ENCODE results near the gene ANKS1A.

The ANKS1A gene

DNA sequence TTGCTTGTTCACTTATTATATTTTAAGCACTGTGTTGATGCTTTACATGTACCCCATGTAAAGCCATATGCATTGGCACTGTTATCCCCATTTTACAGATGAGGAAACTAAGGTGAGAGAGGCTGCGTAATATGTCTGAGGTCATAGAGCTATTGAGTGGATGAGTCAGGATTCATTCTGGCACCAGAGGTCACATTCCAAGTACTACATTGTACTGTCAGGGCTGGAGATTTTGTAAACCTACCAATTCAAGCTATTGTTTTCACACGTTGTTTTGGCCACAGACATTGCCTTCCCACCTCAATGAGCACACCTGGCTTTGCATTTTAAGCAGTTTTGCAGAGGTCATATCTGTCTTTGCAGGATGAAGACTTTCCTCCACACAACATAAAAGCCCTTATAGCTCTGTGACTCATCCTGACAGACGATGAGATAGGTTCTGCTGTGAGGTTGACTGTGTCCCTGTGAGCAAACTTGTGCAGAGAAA is 33.2 kb downstream of the ANKS1A start:
- H3K4me3 ChIP-seq (ENCODE audit: low read length) = no peak overlapping the region
- TF ChIP-seq EZH2phosphoT487 (IDR thresholded peaks at IDR 0.05; ENCODE audit: borderline replicate concordance, low read length) = no peak
- no peak for TF ChIP-seq CTCF (IDR thresholded peaks at IDR 0.05; ENCODE audit: low read depth, low read length, poor library complexity, severe bottlenecking)
- H3K27me3 ChIP-seq (ENCODE audit: control insufficient read depth, low read length) = no peaks in the 10 kb centered on the region
- no peaks in the 10 kb centered on the region for H3K9me2 ChIP-seq (replicated peaks; ENCODE audit: control insufficient read depth, low read length)
- H3K27ac ChIP-seq (ENCODE audit: low read depth, low read length) = no peak overlapping the region
- no peaks in the 10 kb centered on the region for H3K79me2 ChIP-seq (ENCODE audit: control insufficient read depth, low read length)
- peaks cover 4% of the 10 kb centered on the region; the same call in 1 of the 2 replicates for H4K20me1 ChIP-seq (ENCODE audit: control insufficient read depth, insufficient read depth, low read depth, low read length)
- H3K4me1 ChIP-seq (ENCODE audit: control insufficient read depth, low read length) = peaks cover 11% of the 10 kb centered on the region
- no peaks in the 10 kb centered on the region for H3K36me3 ChIP-seq (ENCODE audit: control insufficient read depth, low read length)
- no peak overlapping the region for H3K4me2 ChIP-seq (ENCODE audit: low read length)
- no peaks in the 10 kb centered on the region for H3F3A ChIP-seq (ENCODE audit: control insufficient read depth, insufficient read depth)
- no peaks in the 10 kb centered on the region for H3K9me3 ChIP-seq (ENCODE audit: control insufficient read depth, insufficient read depth, low read length)

GRCh38 chr6:34924831-34925625 is 36.0 kb downstream of the ANKS1A start:
- Histone ChIP-seq H3K9me2 (replicated peaks; ENCODE audit: control insufficient read depth, low read length) (no peaks in the 10 kb centered on the region), H3K9me3 (ENCODE audit: control insufficient read depth, insufficient read depth, low read length) (no peaks in the 10 kb centered on the region), H3K4me3 (ENCODE audit: low read length) (no peak overlapping the region), H3K4me2 (ENCODE audit: low read length) (no peak overlapping the region), H3K4me1 (ENCODE audit: control insufficient read depth, low read length) (0 out of 2 replicates have a peak, but pooled peaks cover 3% of the 10 kb centered on the region), H3K79me2 (ENCODE audit: control insufficient read depth, low read length) (no peaks in the 10 kb centered on the region), H3K27ac (ENCODE audit: low read depth, low read length) (no peak overlapping the region), H3F3A (ENCODE audit: control insufficient read depth, insufficient read depth) (no peaks in the 10 kb centered on the region), H4K20me1 (ENCODE audit: control insufficient read depth, insufficient read depth, low read depth, low read length) (peaks cover 6% of the 10 kb centered on the region; the same call in 1 of the 2 replicates), H3K27me3 (ENCODE audit: control insufficient read depth, low read length) (no peaks in the 10 kb centered on the region), H3K36me3 (ENCODE audit: control insufficient read depth, low read length) (no peaks in the 10 kb centered on the region)
- TF ChIP-seq CTCF (IDR thresholded peaks at IDR 0.05; ENCODE audit: low read depth, low read length, poor library complexity, severe bottlenecking) (no peak), EZH2phosphoT487 (IDR thresholded peaks at IDR 0.05; ENCODE audit: borderline replicate concordance, low read length) (no peak)

- Histone ChIP-seq H3K9me2 (replicated peaks; ENCODE audit: control insufficient read depth, low read length) (no peaks in the 10 kb centered on the region), H3K36me3 (ENCODE audit: control insufficient read depth, low read length) (no peaks in the 10 kb centered on the region), H3K79me2 (ENCODE audit: control insufficient read depth, low read length) (no peaks in the 10 kb centered on the region), H4K20me1 (ENCODE audit: control insufficient read depth, insufficient read depth, low read depth, low read length) (peaks cover 6% of the 10 kb centered on the region; the same call in 1 of the 2 replicates), H3K4me3 (ENCODE audit: low read length) (no peak overlapping the region), H3K4me1 (ENCODE audit: control insufficient read depth, low read length) (0 out of 2 replicates have a peak, but pooled peaks cover 3% of the 10 kb centered on the region), H3K27me3 (ENCODE audit: control insufficient read depth, low read length) (no peaks in the 10 kb centered on the region), H3K9me3 (ENCODE audit: control insufficient read depth, insufficient read depth, low read length) (no peaks in the 10 kb centered on the region), H3K27ac (ENCODE audit: low read depth, low read length) (no peak overlapping the region), H3K4me2 (ENCODE audit: low read length) (no peak overlapping the region), H3F3A (ENCODE audit: control insufficient read depth, insufficient read depth) (no peaks in the 10 kb centered on the region)
- TF ChIP-seq CTCF (IDR thresholded peaks at IDR 0.05; ENCODE audit: low read depth, low read length, poor library complexity, severe bottlenecking) (no peak), EZH2phosphoT487 (IDR thresholded peaks at IDR 0.05; ENCODE audit: borderline replicate concordance, low read length) (no peak)
These were observed 37.6 kb downstream of the ANKS1A start for GRCh38 chr6:34926655-34927054.
